CD4-positive, alpha-beta T cell treated with Interleukin-4 for 4 hours (primary cell): ENCODE results near the gene NPLOC4.

Experiments
- DNase-seq: peaks from one replicate; pipeline ENCODE4 v3.0.0-alpha.2; 2020

Gene NPLOC4

GRCh38 chr17:81636505-81637288 is at the start of gene NPLOC4, which contains the start of gene TSPAN10:
Gene NPLOC4 (minus strand): TSS chr17:81637112. CDS start chr17:81636930, 182 bp downstream.
Gene TSPAN10 (plus strand): TSS chr17:81637196. CDS start chr17:81642413, 5,217 bp downstream.
- DNase-seq, result peak; percentile 75

GRCh38 chr17:81686614-81687013 is 49.7 kb upstream of the NPLOC4 start:
- no peak for DNase-seq

GRCh38 chr17:81685108-81685507 is 48.2 kb upstream of the NPLOC4 start:
- peak; percentile 28 for DNase-seq

DNA sequence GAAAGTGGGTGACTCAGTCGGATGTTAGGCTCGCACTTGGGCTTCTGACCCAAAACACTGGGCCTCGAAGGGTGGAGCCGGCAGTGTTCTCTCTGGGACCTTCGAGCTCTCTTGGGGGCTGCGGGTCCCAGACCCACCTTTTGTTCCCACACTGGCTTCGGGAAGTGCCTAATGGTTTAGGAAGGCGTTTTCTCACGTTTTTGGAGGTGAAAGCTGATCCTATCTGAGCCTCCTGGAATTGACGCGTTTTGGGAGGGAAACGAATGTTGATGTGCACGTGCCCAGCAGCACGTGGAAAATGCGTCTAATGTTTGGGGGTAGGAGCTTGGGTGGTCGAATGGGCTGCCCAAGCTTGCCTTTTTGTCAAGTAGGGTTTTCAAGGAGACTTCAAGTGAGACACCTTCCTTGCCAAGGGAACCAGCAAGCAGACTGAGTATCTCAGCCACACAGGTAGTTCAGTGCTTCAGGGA is 47.6 kb upstream of the NPLOC4 start:
- DNase-seq, result peak; percentile 29

GRCh38 chr17:81683584-81684441 is 46.9 kb upstream of the NPLOC4 start, which contains the start of the genes ARL16 and HGS:
Gene ARL16 (minus strand): TSS chr17:81683797. CDS start chr17:81683753, 44 bp downstream.
Gene HGS (plus strand): TSS chr17:81684011. CDS start chr17:81684067, 56 bp downstream.
- peak; percentile 98 for DNase-seq

- DNase-seq, result no peak
These were observed 46.3 kb upstream of the NPLOC4 start for GRCh38 chr17:81683208-81683583.

DNA sequence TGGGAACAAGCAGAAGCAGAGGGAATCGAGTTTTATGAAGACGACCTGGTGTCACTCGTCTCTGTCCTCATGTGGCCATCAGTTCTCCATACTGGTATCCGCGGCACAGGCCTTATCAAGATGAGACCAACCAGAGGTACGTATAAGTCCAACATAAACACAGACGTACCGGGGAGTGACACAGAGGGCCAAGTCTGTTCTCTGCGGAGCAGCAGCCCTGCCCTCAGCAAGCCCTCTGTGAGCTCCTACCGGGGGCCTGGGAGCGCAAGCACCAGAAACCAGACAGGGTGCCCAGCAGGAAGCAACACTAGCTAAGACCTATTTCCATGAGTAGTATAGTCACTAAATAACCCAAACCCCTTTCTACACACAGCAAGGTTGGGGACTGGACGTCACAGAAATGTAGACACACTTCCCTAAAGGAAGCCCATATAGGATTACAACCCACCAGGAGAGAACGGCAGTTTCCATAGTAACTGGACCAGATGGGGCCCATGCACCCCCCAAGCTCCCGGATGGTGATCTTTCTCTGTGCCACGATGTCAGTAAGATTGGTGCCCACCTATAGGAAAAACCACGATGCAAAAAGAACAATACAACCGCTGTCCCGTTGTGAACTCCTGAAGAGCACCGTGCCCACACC is 45.8 kb upstream of the NPLOC4 start:
- DNase-seq, result no peak

DNA sequence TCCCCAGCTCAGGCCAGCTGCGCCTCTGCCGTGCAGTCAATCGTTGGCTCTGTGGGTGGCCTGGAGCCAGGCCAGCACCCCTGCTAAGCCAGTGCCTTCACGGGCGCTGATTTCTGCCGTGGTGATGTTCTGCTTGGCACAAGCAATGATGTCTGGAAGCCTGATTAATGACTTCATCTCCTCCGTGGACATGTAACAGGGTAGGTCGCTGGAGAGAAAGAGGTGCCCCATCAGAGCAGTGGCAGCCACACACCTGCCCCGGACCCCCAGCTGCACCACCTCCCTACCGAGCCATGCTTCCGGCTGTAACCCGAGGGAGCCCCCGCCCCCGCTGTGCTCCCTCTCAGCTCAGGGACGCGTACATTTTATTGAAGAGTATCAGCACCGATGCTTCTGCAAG is 44.8 kb upstream of the NPLOC4 start:
- DNase-seq, result no peak

GRCh38 chr17:81680150-81680549 is 43.2 kb upstream of the NPLOC4 start:
- no peak for DNase-seq

- no peak for DNase-seq
These were observed 40.0 kb upstream of the NPLOC4 start for GRCh38 chr17:81676906-81677305.

DNA sequence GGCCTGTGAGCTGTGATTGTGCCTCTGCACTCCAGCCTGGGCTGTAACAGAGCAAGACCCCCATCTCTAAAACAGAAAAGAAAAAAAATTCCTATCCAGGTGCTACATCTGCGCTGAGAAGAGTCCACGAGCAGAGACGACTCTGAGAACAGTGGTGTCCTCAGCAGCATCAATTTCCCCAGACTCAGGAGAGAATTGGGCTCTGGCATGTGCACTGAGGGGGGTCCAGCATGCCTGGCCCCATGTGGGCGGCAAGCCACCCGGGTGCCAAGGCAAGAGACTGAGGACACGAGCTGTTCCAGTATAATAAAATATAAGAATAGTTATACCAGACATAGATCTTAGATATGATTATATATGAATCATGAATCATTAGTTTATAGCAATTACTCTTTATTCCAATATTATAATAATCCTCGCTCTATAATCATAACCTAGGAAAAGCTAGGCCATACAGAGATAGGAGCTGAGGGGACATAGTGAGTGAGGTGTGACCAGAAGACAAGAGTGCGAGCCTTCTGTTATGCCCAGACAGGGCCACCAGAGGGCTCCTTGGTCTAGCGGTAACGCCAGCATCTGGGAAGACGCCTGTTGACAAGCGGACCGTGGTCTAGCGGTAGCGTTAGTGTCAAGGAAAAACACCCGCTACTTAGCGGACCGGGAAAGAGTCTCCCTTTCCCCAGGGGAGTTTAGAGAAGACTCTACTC is 38.8 kb upstream of the NPLOC4 start:
- DNase-seq, result peak; percentile 35

GRCh38 chr17:81673561-81674258 is 36.8 kb upstream of the NPLOC4 start:
- DNase-seq, result no peak

GRCh38 chr17:81672954-81673353 is 36.0 kb upstream of the NPLOC4 start:
- no peak for DNase-seq

DNA sequence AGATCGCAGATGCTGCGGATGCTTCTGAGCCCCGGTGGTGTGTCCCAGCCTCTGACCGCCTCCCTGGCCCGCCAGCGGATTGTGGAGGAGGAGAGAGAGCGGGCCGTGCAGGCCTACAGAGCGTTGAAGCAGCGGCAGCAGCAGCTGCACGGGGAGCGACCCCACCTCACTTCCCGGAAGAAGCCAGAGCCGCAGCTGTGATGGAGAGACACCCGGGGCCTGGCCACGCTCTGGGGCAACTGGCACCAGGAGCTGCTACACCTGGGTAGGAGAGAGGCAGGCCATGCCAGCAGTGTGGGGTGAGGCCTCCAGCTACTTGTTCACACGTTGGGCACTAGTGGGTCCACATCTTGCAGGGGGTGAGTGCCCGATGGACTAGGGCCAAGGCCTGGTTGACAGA is 35.6 kb upstream of the NPLOC4 start:
- DNase-seq, result no peak

GRCh38 chr17:81667754-81668153 is 30.8 kb upstream of the NPLOC4 start:
- no peak for DNase-seq

DNA sequence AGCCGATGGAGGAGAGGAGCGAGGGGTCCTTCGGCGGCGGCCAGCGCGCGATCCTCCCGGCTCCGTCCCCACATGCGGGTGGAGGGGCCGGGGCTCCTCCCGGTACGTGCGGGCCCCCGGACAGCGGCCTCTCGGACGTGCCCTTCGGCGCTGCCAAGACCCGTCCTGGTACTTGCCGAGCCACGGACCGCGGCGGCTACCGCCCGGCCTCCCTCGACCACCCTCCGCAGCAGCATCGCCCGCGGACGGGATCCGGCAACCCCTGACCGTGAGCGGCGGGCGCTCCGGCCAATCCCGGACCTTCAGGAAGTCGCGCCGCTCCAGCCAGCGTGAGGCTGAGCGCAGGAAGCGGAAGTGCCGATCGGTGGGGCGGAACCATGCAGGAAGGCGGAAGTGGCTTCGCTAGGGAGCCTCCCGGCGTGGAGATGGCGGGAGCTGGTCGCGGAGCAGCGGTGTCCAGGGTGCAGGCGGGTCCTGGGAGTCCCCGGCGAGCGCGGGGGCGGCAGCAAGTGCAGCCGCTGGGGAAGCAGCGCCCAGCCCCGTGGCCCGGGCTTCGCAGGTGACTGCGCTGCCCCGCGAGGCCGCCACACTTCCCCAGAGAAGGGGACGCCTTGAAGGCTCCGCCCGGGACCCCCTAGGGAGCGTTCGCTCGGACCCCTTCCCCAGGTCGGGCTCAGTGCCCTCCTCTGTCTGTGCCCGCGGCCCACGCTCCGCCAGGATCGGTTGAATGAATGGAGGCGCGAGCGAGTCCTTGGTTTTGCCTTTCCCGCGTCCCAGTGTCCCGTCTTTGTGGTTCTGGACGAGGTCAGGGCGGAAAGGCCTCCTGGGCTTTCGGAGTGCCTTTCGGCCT is 29.7 kb upstream of the NPLOC4 start, which contains the start of the genes CCDC137 and OXLD1:
TSS of gene CCDC137 (plus strand) at position 396 of the 850 bp plus-strand sequence. CDS start at position 426, 30 bp downstream.
TSS of gene OXLD1 (minus strand) at position 264 of the 850 bp plus-strand sequence. CDS start at position 236, 28 bp downstream.
- peak; percentile 90 for DNase-seq

- no peak for DNase-seq
These were observed 29.1 kb upstream of the NPLOC4 start for GRCh38 chr17:81666092-81666341.

GRCh38 chr17:81665205-81666091 is 28.5 kb upstream of the NPLOC4 start:
- peak; percentile 20 for DNase-seq

- no peak for DNase-seq
These were observed 27.1 kb upstream of the NPLOC4 start for GRCh38 chr17:81664051-81664470.

GRCh38 chr17:81662002-81662401 is 25.1 kb upstream of the NPLOC4 start:
- DNase-seq, result no peak
